GM18519 (cell line): ENCODE data around the gene PANX1.
"Not testable (repeated sequence)": the region's sequence is repeated elsewhere in the genome, so short reads cannot be mapped to it uniquely, and the experiment has no call there.

ENCODE experiments used
- ATAC-seq: cut with Tn5 transposase; IDR thresholded peaks from one replicate; pipeline ENCODE4 v1.9.1; 2021; ENCODE audit warnings: mild to moderate bottlenecking, moderate library complexity; ENCODE audit not compliant: unreplicated experiment, low FRiP score

PANX1 gene

DNA sequence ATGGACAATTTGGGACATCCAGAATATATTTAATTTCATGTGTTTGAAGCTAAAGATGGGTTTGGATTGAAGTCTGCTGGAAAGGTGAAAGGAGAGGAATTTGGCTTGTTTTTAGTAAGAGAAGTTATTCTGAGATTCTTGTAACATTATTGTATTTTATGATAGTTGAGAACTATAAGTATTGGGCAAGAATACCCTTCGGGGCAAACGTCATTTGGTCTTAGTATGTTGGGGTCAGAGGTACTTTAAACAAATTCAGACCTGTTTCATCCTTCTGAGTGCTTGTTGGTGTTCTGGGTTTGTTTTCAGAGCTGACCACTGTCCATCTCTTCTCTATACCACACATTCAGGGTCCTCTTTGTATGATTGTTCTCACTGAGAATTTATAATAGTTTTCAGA lies 19.5 kb downstream of the PANX1 start:
- no peak for ATAC-seq

DNA sequence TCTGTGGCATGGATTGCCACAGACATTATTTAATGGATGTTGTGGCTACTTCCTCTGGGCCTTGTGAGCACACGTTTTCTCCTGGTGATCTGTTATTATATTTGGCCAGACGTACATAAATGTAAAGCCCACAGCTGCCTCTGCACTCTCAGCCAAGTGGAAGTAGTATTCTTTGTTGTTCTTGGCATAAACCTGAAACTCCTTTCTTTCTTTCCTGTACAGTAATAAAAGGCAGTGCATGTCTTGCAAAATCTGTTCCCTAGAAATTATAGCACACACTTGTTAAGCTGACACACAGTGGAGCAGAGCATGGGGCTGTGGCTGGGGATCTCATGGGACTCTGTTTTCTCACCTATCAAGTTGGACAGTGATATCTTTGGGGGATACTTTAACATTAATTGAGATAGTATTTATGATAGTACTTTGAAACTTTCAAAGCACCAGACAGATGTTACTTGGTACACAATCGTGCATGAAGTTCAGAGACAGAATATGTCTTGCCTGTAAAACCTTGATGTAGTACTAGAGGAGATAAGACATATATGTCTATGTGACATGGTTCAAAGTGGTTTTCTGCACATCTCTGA lies 20.9 kb downstream of the PANX1 start:
- no peak for ATAC-seq

DNA sequence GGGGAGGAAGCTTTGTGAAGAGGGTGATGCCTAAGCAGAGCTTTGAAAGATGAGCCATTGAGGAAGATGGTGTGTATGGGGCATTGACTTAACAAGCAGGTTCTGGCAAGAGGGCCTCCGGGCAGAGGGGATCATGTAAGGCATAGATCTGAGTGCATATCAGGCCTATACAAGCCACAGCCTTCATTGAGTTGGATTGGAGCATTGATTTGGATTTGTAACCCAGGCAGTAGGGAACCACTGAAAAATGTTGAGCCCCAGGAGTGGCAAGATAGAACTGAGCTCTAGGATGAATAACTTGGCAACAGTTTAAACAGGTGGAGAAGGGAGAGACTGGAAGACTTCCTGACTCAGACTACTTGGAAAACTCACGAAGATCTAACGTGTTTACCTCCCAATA lies 21.4 kb downstream of the PANX1 start:
- no peak for ATAC-seq

DNA sequence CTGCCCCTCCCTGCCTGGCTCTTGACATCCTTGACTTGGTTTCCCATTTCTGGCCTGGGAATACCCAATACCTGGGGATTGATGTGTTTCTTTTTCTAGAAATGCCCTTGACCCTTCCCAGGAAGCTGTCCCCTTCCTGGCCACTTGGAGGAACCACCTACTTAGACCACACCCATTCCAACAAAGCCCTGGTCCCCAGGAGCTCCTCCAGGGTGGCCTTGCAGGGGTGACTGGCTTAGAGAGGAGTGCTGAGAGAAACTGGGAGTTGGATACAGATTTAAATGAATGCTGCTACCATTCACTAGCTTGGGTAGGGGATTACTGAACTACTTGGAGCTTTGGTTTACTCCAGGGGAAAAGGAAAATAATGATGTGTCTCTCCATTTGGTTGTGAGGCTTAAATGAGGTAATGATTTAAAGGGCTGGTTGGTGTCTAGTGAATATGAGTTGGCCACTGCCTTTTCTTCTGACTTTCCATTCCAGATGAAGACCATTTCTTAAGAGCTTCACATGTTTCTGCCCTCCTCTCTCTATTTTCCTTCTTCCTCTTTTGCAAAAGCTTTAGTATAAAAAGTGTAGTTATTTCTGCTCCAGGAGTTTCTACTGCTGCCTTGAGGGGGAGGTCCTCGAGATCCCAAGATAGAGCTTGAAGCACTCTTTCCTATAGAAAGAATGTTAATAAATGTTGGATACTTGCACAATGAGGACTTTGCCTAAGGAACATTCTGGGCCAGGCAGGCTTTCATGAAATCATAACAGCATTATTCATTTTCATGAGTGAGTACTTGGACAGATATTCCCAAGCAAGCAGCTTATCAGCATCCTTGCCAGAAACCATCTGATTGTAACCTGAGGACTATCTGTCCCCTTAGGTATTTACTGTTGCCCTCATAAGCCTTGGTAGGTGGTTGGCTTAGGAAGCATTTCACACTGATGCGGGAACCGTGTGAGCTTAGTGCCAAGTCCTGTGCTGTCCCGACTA lies 22.4 kb downstream of the PANX1 start:
- no peak for ATAC-seq

DNA sequence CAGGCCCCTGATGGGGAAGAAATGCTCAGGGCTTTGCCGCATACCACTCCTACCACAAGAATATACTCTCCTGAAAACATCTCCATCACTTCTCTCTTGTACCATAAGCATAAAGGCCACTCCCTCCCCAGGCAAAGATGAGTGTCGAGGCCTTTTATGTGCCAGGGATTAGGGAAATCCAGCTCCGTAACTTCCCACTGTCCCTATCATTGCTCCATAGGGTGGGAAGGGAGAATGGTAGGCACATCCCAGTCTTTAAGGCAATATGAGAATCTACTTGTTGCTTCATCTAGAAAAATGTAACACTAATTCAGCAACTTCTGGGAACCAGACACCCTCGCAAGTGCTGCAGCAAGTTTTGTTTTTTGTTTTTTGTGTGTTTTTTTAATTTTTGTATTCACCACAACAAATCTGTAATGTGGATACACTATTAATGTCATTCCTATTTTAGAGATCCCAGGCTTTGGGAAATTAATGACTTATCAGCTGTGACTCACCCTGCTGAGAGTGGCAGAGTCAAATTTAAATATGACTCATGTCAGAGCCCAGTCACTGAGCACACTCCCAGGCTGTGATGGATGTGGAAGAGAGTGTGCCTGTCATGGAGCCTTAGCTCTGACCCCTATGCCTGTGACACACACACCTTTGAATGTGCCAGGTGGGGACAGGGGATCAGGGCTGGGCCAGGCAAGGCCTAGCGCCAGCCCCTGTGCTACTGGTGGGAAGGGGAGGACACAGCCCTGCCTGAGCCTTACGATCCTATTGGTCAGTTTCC lies 23.4 kb downstream of the PANX1 start:
- ATAC-seq: no peak

DNA sequence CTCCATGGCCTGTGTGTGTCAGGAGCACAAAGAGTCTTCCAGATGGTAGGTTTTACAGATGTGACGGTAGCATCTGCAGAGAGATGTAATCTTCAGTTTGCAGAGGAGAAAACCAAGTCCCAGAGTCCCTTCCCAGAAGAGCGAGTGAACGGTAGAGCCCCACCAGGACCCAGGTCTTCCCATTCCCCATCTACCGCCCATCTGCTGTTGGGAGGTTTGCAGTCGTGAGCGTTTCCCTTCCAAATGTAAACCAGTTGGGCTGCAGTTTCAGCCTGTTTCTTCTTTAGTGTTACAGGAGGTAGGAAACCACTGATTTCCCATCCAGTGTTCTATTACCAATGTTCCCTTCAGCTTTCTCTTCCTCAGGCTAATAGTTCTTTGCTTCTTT lies 24.0 kb downstream of the PANX1 start:
- no peak for ATAC-seq

DNA sequence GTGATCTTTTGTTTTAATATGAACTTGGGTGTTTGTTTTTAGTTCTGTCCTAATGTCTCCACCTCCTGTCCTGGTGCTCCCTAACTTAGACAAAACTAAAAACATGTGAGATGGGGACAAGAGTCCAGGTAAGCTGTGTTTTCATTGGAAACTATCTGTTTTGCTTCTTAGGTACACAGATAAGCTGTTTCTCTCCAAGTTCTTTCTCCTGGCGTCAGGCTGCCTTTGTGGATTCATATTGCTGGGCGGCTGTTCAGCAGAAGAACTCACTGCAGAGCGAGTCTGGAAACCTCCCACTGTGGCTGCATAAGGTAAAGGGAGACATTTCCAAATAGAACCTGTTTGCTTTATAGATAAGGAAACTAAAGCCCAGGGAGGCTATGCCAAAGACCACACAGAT lies 24.7 kb downstream of the PANX1 start:
- no peak for ATAC-seq

DNA sequence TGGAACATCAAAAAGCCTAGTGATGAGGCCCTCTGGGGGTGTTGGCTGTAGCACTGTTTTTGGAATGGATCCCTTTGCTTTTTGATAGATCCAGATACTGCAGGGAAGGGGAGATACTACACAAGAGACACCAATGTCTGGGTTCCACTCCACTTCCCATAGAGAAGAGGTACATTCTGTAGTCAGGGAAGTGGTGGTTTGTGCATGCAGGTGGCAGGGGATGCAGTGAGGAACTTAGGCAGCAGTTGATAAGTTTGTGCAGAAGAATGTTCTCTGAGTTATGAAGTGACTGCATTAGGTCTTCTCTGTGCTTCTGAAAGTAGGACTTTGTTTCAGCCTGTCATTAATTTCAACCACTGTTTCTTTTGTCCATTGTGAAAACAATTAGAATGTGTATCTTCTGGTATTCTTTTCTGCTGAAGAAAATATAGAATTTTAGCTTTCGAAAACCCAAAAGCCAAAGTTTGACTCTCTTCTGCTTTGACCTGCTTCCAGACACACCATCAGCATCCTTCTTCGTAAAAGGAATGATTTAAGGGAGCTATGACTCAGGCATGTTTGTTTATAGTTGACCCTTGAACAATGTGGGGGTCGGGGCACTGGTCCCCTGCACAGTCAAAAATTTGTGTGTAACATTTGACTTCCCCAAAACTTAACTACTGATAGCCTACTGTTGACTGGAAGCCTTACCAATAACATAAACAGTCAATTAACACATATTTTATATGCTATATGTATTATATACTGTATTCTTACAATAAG lies 25.6 kb downstream of the PANX1 start:
- ATAC-seq: no peak

DNA sequence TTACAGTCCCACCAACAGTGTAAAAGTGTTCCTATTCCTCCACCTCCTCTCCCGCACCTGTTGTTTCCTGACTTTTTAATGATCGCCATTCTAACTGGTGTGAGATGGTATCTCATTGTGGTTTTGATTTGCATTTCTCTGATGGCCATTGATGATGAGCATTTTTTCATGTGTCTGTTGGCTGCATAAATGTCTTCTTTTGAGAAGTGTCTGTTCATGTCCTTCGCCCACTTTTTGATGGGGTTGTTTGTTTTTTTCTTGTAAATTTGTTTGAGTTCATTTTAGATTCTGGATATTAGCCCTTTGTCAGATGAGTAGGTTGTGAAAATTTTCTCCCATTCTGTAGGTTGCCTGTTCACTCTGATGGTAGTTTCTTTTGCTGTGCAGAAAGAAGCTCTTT lies 28.7 kb downstream of the PANX1 start:
- ATAC-seq: not testable (repeated sequence)

DNA sequence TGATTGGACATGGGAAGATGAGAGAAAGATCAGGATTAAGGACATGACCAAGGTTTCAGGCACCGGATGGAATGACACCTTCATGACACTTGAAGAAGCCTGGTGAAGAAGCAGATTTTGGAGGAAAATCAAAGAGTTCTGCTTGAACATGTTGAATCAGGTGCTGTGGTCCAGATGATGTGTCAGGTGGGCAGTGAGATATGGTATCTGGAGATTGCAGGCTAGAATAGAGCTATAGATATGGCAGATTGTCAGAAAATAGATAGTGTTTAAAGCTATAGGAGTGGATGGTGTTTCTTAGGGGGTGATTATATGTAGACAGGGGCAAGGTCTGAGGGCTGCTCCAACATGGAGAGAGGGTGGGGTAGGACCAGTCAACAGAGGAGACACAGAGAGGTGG lies 40.2 kb downstream of the PANX1 start:
- no peak for ATAC-seq

DNA sequence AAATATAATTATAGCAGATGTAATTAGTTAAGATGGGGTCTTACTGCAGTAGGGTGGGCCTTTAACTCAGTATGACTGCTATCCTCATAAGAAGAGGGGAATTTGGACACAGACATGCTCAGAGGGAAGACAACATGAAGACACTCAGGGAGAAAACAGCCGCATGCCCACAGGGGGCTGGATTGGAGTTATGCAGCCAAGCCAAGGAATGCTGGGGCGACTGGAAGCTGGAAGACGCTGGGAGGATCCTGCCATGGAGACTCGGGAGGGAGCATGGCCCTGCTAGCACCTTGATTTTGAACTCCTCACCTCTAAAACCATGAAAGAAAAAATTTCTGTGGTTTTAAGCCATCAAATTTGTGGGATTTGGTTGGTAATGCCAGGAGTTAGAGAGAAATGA lies 40.9 kb downstream of the PANX1 start:
- ATAC-seq: no peak

DNA sequence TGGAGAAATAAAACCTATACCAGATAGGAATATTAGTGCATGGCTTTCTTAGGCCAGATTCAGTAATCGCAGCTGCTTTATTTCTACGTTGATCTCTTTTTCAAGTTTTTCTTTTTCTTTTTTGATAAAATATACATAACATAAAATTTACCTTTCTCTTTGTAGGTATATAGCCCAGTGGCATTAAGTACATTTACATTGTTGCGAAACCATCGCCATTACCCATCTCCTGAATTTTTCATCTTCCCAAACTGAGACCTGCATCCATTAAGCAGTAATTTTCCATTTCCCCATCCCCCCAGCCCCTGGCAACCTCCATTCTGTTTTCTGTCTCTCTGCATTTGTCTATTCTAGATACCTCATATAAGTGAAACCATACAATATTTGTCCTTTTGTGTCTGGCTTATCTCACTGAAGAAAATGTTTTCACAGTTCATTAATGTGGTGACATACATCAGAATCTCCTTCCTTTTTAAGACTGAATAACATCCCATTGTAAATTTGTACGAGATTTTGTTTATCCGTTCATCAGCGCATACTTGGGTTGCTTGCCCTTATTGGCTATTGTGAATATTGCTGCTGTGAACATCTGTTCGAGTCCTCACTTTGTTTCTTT lies 41.4 kb downstream of the PANX1 start:
- ATAC-seq: no peak

DNA sequence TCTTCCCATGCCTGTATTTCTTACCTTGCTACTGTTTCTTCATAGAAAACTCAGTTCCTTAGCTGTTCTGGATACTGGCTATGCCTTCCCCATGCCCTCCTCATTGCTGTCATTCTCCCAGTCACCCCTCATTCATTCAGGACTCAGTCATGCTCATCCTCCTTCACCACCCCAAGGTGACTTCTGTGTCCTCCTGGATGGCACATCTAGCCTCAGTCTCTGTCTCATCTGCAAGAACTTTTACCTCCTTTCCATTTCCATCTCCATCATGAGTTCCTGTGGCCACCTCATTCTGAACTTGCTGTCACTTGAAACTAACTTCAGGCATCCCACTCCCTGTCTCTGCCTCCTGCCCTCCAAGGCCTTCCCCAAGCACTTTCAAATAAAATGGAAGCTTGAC lies 42.3 kb downstream of the PANX1 start:
- ATAC-seq: no peak

DNA sequence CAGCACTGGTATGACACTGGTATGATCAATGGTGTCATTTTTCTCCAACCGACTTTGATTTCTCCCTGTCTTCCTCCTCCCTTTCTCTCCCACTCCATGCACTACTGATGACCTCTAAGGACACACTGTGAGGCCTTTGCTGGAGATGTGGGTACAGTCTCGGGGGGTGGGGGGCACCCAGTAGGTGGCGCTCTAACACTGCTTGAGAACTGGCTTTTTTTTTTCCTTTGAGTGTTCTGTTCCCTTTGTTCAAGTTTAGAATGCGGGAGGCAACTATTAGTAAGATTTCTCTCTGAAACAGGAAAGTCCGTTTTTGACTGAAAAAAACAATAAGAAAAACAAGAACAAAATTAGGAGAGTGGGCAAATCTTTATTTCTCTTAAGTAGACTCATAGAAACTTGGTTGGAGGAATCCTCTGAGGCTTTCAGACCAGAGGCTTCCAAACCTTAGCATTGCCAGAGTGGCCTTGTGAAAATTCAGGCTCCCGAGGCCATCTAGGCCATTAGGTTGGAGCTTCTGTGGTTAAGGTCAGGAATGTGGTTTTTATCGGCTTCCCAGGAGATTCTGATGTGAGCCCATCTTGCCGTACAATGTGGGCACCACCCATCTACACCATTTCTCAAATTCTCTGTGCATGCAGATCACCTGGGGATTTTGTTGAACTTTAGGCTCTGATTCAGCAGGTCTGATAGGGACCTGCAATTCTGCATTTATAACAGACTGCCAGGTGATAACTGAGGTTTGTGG lies 43.2 kb downstream of the PANX1 start:
- ATAC-seq: no peak

DNA sequence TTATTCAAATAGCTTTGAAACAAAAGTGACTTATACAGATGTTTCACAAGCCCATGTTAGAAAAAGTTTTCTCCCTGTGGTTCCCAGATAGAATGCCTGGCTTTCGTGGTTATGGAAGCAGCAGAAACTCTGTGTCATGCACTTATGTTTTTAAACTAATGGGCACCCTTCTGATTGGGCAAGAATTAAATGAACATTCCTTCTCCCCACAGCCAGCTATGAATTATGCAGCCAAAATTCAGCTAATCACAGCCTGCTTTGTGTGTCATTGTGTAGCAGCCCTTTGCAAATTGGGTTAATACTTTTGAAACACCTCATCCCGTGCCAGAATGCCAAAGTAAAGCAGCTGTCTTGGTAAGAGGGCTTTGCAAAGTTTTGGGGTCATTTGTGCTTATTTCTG lies 46.9 kb downstream of the PANX1 start:
- no peak for ATAC-seq

DNA sequence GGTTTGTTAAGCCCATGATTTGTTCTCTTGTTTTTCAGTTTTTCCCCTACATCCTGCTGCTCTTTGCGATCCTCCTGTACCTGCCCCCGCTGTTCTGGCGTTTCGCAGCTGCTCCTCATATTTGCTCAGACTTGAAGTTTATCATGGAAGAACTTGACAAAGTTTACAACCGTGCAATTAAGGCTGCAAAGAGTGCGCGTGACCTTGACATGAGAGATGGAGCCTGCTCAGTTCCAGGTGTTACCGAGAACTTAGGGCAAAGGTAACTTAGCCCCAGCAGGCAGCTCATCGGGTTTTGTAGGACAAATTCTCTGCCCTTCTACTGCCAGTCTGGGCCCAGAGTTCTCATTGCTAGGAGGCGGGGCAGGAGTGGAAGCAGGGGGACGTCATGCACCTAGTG lies 49.7 kb downstream of the PANX1 start:
- ATAC-seq: no peak

DNA sequence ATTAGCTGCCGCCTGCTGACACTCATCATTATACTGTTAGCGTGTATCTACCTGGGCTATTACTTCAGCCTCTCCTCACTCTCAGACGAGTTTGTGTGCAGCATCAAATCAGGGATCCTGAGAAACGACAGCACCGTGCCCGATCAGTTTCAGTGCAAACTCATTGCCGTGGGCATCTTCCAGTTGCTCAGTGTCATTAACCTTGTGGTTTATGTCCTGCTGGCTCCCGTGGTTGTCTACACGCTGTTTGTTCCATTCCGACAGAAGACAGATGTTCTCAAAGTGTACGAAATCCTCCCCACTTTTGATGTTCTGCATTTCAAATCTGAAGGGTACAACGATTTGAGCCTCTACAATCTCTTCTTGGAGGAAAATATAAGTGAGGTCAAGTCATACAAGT lies 51.1 kb downstream of the PANX1 start:
- no peak for ATAC-seq

DNA sequence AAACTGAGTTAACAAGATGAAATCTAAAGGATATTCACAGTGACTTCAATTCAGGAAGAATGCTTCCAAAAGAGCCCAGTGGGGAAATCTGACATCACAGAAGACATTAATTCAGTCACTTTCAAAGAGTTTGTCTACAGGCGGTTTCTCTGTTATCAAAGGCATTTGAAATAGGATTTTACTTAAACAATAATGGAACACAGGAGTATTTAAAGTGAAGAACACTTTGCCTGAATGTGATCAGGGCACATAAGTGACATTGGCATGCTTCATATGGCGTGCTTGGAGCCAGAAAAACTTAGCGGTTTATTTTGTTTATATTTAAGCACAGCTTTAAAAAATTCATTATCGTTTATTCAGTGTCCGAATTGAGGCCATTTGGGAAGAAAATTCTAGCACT lies 52.9 kb downstream of the PANX1 start:
- no peak for ATAC-seq

DNA sequence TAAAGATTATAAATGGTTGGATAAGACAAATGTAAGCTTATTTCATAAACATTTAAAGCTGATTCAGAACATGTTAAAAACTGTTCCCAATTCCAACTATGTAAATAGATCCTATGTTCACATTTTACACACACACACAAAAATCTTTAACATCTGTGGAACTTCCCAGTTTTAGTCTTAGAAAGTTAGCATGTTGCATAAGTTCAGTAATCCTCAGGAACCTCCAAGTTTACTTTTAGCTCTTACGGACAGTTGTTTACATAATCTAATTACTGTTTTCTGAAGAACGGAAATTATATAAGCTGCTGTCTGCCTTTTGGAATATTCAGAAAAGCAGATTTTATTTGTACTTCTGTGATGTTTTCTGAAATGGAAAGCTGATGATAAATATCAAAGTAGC lies 53.3 kb downstream of the PANX1 start:
- ATAC-seq: no peak
